Measurements from ENCODE around the gene ZNF423. TPM values are rescaled to one million over a fixed set of nuclear protein-coding genes. Genes with fewer than 3 reads are reported as not detected.
"Not testable (repeated sequence)": the region's sequence is repeated elsewhere in the genome, so short reads cannot be mapped to it uniquely, and the experiment has no call there.

ZNF423 gene
- total RNA-seq, 1 donor from 2014 or later: 0.69 TPM

DNA sequence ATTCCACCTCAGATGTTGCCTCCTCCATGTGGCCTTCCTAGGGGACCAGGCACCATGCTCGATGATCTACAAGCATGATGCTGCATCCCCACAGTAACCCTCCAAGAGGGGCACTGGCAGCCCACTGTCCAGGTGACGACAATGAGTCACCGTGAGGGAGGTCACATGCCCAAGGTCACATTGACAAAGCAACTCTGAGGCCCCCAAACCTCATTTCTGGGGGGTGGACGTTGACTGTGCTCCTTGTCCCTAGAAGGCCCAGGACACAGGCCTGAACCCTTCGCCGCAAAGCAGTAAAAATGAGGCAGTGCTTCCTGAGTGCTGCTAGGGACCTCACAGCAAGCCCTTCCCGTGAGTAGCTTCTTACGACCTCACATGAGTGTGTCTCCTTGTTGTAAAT lies 345.8 kb downstream of the ZNF423 start:
- no peak for DNase-seq (ENCODE audit: low read depth)
- TF ChIP-seq, protein P1, sequence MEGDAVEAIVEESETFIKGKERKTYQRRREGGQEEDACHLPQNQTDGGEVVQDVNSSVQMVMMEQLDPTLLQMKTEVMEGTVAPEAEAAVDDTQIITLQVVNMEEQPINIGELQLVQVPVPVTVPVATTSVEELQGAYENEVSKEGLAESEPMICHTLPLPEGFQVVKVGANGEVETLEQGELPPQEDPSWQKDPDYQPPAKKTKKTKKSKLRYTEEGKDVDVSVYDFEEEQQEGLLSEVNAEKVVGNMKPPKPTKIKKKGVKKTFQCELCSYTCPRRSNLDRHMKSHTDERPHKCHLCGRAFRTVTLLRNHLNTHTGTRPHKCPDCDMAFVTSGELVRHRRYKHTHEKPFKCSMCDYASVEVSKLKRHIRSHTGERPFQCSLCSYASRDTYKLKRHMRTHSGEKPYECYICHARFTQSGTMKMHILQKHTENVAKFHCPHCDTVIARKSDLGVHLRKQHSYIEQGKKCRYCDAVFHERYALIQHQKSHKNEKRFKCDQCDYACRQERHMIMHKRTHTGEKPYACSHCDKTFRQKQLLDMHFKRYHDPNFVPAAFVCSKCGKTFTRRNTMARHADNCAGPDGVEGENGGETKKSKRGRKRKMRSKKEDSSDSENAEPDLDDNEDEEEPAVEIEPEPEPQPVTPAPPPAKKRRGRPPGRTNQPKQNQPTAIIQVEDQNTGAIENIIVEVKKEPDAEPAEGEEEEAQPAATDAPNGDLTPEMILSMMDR (conservative IDR thresholded peaks at IDR 0.05; ENCODE audit: low read depth, low read length): no peak
- H3K4me3 ChIP-seq (ENCODE audit: low read depth, low read length): no peak overlapping the region

DNA sequence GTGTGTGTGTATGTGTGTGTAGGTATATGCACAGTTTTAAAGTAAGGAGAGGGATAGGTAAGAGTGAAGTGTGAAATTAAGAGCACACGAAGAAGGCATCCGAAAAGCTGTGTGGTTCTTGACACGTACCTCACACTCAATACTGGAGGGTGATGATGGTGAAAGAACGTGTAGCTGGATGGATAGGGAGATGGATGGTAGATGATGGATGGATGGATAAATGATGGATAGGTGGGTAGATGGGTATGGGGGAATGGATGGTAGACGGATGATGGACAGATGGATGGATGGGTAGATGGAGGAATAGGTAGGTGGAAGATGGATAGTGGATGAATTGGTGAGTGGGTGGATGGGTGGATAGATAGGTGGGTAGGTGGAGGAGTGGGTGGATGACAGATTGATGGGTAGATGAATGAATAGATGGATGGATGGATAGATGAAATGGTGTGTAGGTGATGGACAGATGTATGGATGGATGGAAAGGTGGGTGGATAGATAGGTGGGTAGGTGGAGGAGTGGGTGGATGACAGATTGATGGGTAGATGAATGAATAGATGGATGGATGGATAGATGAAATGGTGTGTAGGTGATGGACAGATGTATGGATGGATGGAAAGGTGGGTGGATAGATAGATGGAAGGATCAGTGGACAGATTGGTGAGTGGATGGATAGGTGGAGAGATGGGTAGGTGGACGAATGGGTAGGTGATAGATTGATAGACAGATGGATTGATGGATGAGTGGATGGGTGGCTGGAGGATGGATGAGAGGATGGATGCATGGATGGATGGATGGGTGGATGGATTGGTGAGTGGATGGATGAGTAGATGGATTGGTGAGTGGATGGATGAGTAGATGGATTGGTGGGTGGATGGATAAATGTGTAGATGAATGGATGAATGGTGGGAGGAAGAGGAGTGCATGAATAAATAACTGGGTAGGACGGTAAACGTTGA lies 349.6 kb downstream of the ZNF423 start:
- not testable (repeated sequence) for DNase-seq (ENCODE audit: low read depth); H3K4me3 ChIP-seq (ENCODE audit: low read depth, low read length)

DNA sequence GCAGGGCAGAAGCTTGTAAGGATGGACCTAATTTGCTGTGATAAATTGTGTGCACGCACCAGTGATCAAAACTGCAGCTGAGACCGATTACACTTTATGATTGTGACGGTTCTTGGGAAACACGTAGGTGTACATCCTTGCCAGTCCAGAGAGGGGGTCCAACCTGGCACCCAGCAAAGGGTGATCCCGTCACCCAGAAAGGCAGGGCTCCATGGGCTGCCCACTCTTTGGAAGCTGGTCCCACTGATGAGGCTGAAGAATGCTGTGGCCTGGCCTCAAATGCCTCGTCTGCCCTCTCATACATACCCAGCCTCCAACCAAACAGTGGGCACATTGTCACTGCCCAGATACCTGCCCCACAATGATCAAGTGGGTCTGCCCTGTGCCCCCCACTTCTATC lies 350.4 kb downstream of the ZNF423 start:
- H3K4me3 ChIP-seq (ENCODE audit: low read depth, low read length): no peak overlapping the region
- TF ChIP-seq, protein P1 (conservative IDR thresholded peaks at IDR 0.05; ENCODE audit: low read depth, low read length): no peak
- no peak for DNase-seq (ENCODE audit: low read depth)

DNA sequence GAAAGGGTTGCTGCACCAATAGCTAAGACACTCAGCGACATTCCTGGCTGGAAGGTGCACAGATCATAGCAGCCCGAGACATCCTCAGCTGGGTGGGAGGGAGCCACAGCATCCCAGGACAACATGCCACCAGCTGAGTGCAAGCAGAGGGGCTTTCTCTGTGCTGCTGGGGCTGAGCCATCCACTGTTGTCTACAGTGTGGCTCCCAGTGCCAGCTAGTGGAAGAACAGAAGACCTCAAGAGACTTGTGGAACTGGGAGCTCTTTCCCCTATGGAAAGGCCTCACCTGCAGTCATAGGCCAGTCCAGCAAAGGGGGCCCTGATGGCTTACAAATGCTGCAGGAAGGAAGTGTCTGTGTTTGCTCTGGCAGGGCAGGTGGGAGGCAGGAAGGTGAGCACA lies 351.3 kb downstream of the ZNF423 start:
- DNase-seq (ENCODE audit: low read depth): no peak
- H3K4me3 ChIP-seq (ENCODE audit: low read depth, low read length): no peak overlapping the region
- TF ChIP-seq, protein P1 (conservative IDR thresholded peaks at IDR 0.05; ENCODE audit: low read depth, low read length): no peak

DNA sequence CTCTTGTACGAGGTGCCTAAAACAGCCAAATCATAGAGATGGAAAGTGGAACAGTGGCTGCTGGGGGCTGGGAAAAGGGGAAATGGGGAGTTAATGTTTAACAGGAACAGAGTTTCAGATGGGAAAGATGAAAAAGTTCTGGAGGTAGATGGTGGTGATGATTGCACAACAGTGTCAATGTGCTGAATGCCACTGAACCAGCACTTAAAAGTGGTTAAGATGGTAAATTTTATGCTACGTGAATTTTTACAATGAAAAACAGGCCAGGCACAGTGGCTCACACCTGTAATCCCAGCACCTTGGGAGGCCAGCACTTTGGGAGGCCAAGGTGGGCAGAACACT lies 351.9 kb downstream of the ZNF423 start:
- no peak for DNase-seq (ENCODE audit: low read depth)

DNA sequence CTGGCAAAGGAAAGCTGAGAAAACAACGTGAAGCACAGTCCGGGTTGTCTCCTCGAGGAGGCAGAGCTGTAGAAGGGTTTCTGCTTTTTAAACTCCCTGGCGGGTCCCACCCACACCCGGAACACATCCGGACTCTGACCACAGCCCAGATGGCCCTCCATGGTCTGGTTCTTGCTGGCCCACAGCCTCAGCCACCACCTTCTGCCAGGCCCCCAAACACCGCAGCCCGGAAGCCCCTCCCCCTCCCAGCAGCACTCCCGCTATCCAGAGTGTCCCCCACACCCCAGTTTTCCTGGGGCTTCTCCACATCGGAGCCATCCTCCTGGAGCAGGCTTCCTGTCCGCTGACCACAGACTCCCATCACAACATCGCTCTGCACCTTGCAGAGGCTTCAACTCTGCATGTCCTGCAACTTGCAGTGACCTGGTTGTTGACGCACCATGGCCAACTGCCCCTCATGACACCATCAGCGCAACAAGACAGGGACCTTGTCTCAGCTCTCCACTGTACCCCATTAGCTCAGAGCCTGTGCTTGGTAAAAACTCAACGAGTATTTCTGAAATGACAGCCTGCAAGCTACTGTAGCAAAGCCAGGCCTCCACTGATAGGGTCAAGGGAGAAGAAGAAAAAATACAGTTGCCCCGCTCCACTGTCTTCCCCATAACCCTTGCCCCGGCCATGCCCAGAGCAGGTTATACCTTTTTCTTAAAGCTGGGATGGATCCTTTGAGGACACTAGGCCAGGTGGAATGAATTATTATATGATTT lies 352.5 kb downstream of the ZNF423 start:
- TF ChIP-seq, protein P1 (conservative IDR thresholded peaks at IDR 0.05; ENCODE audit: low read depth, low read length): no peak
- H3K4me3 ChIP-seq (ENCODE audit: low read depth, low read length): no peak overlapping the region
- no peak for DNase-seq (ENCODE audit: low read depth)

More for the DNA sequence above, 351.9 kb downstream of the ZNF423 start:
- TF ChIP-seq, protein P1 (conservative IDR thresholded peaks at IDR 0.05; ENCODE audit: low read depth, low read length): no peak
- H3K4me3 ChIP-seq (ENCODE audit: low read depth, low read length): no peak overlapping the region

DNA sequence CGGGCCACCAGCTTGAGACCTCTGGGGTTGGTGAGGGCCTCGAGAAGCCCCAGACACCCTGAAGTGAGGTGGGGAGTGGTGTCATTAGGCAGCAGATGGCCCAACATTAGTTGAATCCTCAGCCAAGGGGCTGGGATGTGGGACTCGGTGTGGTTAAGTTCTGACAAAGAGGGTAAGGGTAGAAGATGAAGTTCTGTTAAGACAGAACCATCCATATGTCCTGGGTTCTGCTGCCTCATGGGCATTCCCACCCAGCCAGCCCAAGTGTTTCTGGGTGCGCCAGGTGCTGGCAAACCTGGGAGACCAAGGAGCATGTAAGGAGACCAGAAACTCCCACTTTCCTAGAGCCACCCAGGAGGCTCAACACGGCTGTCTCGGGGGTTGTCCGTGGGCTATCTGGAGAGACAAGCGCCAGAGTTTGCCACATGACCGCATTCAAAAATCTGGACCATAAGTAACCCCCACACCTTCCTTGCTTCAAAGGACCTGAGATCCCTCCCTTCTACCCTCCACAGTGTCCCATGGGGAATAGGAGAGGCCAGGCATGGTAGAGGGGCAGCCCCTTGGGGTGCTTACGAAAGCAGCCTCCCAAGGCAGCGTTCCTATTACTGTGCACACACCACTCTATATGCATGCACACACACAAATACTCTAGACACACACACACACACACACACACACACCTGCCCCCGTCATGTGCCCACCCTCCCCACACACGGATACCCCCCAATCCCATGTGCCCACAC lies 353.6 kb downstream of the ZNF423 start:
- TF ChIP-seq, protein P1 (conservative IDR thresholded peaks at IDR 0.05; ENCODE audit: low read depth, low read length): no peak
- no peak overlapping the region for H3K4me3 ChIP-seq (ENCODE audit: low read depth, low read length)
- no peak for DNase-seq (ENCODE audit: low read depth)
